ENCODE measurements around the gene CA10. TPM values are rescaled to one million over a fixed set of nuclear protein-coding genes. Genes with fewer than 3 reads are reported as not detected.

CA10 gene
- total RNA-seq, 2 experiments from 2014 or later = not detected

GRCh38 chr17:51652529-51652928 lies 506.0 kb downstream of the CA10 start:
- POLR2A ChIA-PET = no interaction called here

GRCh38 chr17:51651513-51652298 lies 506.8 kb downstream of the CA10 start:
- Histone ChIP-seq H3K4me3 (ENCODE audit: low read length) (no peak overlapping the region), H3K9me3 (ENCODE audit: control insufficient read depth in 1 of 2, insufficient read depth in 1 of 2, low read length in 2 of 2) (no peaks in the 10 kb centered on the region), H3K27ac (ENCODE audit: low read depth in 1 of 2, low read length in 2 of 2) (no peak overlapping the region), H3K4me1 (ENCODE audit: insufficient read depth, low read length) (no peaks in the 10 kb centered on the region), H3K36me3 (ENCODE audit: insufficient read depth, low read length) (no peaks in the 10 kb centered on the region), H3K27me3 (ENCODE audit: control insufficient read depth in 1 of 2, insufficient read depth in 2 of 2, low read length in 2 of 2) (peaks cover 0 to 14% of the 10 kb centered on the region in 2 experiments)
- TF ChIP-seq CTCF (IDR thresholded peaks at IDR 0.05) = no peak
- H3K4me3 Mint-ChIP-seq = no peak overlapping the region
- ChIA-PET CTCF (no interaction called here), POLR2A (no interaction called here)
- H3K36me3 Mint-ChIP-seq (ENCODE audit: low read depth) = no peaks in the 10 kb centered on the region
- peaks cover 40% of the 10 kb centered on the region for H3K27me3 Mint-ChIP-seq
- ATAC-seq (ENCODE audit: poor library complexity) = no peak
- no peak for DNase-seq
- intact Hi-C loops (cut with DNase I, micrococcal nuclease) = no loop called here
- no peaks in the 10 kb centered on the region for H3K9me3 Mint-ChIP-seq
- H3K4me1 Mint-ChIP-seq (ENCODE audit: low read depth) = no peaks in the 10 kb centered on the region
- no peak overlapping the region for H3K27ac Mint-ChIP-seq

More at GRCh38 chr17:51652529-51652928, 506.0 kb downstream of the CA10 start:
- Mint-ChIP-seq H3K36me3 (ENCODE audit: low read depth) (no peaks in the 10 kb centered on the region), H3K4me3 (no peak overlapping the region), H3K27me3 (peaks cover 34% of the 10 kb centered on the region), H3K9me3 (no peaks in the 10 kb centered on the region), H3K4me1 (ENCODE audit: low read depth) (no peaks in the 10 kb centered on the region), H3K27ac (no peak overlapping the region)
- Histone ChIP-seq H3K27ac (ENCODE audit: low read depth in 1 of 2, low read length in 2 of 2) (no peak overlapping the region), H3K4me1 (ENCODE audit: insufficient read depth, low read length) (no peaks in the 10 kb centered on the region), H3K4me3 (ENCODE audit: low read length) (no peak overlapping the region), H3K27me3 (ENCODE audit: control insufficient read depth in 1 of 2, insufficient read depth in 2 of 2, low read length in 2 of 2) (peaks cover 0 to 14% of the 10 kb centered on the region in 2 experiments), H3K9me3 (ENCODE audit: control insufficient read depth in 1 of 2, insufficient read depth in 1 of 2, low read length in 2 of 2) (no peaks in the 10 kb centered on the region), H3K36me3 (ENCODE audit: insufficient read depth, low read length) (no peaks in the 10 kb centered on the region)
- CTCF ChIA-PET = no interaction called here
- ATAC-seq (ENCODE audit: poor library complexity) (no peak), DNase-seq (no peak)
- no peak for TF ChIP-seq CTCF (IDR thresholded peaks at IDR 0.05)
- intact Hi-C loops (cut with DNase I, micrococcal nuclease) = no loop called here

GRCh38 chr17:51650772-51651171 lies 507.7 kb downstream of the CA10 start:
- no peak overlapping the region for H3K27ac Mint-ChIP-seq
- no peaks in the 10 kb centered on the region for H3K4me1 ChIP-seq (ENCODE audit: insufficient read depth, low read length)
- H3K27me3 Mint-ChIP-seq = peaks cover 48% of the 10 kb centered on the region
- no peaks in the 10 kb centered on the region for H3K36me3 Mint-ChIP-seq (ENCODE audit: low read depth)
- ATAC-seq (ENCODE audit: poor library complexity) (no peak), DNase-seq (no peak)
- no peak overlapping the region for H3K4me3 Mint-ChIP-seq
- TF ChIP-seq CTCF (IDR thresholded peaks at IDR 0.05) = no peak
- no peaks in the 10 kb centered on the region for H3K9me3 Mint-ChIP-seq
- H3K36me3 ChIP-seq (ENCODE audit: insufficient read depth, low read length) = no peaks in the 10 kb centered on the region
- H3K4me3 ChIP-seq (ENCODE audit: low read length) = no peak overlapping the region
- ChIA-PET POLR2A (no interaction called here), CTCF (no interaction called here)
- H3K27ac ChIP-seq (ENCODE audit: low read depth in 1 of 2, low read length in 2 of 2) = no peak overlapping the region
- H3K9me3 ChIP-seq (ENCODE audit: control insufficient read depth in 1 of 2, insufficient read depth in 1 of 2, low read length in 2 of 2) = no peaks in the 10 kb centered on the region
- H3K4me1 Mint-ChIP-seq (ENCODE audit: low read depth) = no peaks in the 10 kb centered on the region
- intact Hi-C loops (cut with DNase I, micrococcal nuclease) = no loop called here
- H3K27me3 ChIP-seq (ENCODE audit: control insufficient read depth in 1 of 2, insufficient read depth in 2 of 2, low read length in 2 of 2) = peaks cover 0 to 10% of the 10 kb centered on the region in 2 experiments
